Panc1 (cell line): ENCODE data around the gene C15orf39. TPM values are rescaled to one million over a fixed set of nuclear protein-coding genes. Genes with fewer than 3 reads are reported as not detected.

Experiments used
- ATAC-seq: fragments of 200-7000 bp; cut with Tn5 transposase; 2 replicates; pipeline ENCODE4 v1.9.1; 2020; ENCODE audit warnings: mild to moderate bottlenecking, moderate library complexity
- BruUV-seq: library from RNA; stranded (reverse); fragments of 400-500 nt; replicated peaks from 2 replicates; lab custom pipeline; 2021; lab: Mats Ljungman, UMichigan
- CTCF ChIA-PET: fragments of 300-600 bp; sonication (Branson Sonifier 250); formaldehyde crosslinking; loops from one replicate; lab custom pipeline; 2022; ENCODE audit warnings: antibody characterized with exemption; lab: Charles Lee
- POLR2A ChIA-PET: fragments of 300-600 bp; sonication (Branson Sonifier 250); formaldehyde crosslinking; loops from one replicate; lab custom pipeline; 2022; ENCODE audit warnings: antibody characterized with exemption; lab: Charles Lee
- DNase-seq: peaks from one replicate; pipeline ENCODE4 v3.0.0-alpha.2; 2010; ENCODE audit warnings: low read depth, low spot score
- H3K27ac ChIP-seq: 2 replicates; pipeline ENCODE4 v1.5.1; 2011; ENCODE audit warnings: mild to moderate bottlenecking, low read length, inconsistent platforms
- H3K27me3 ChIP-seq: fragments of 200-500 bp; sonication (Bioruptor generic); 2 replicates; pipeline ENCODE4 v1.6.0; 2014; ENCODE audit warnings: low read length, inconsistent platforms; ENCODE audit not compliant: control insufficient read depth, insufficient read depth
- H3K36me3 ChIP-seq: fragments of 200-500 bp; sonication (Bioruptor generic); 2 replicates; pipeline ENCODE4 v1.5.1; 2014; ENCODE audit warnings: inconsistent platforms, mild to moderate bottlenecking, low read length, moderate library complexity; ENCODE audit not compliant: control insufficient read depth, insufficient read depth
- H3K4me1 ChIP-seq: 2 replicates; pipeline ENCODE4 v1.5.1; 2011; ENCODE audit warnings: inconsistent platforms, mild to moderate bottlenecking, low read length, moderate library complexity; ENCODE audit not compliant: control insufficient read depth, insufficient read depth
- H3K4me3 ChIP-seq, 2 experiments: 2 replicates each; pipeline ENCODE4 v1.5.1; 2011 to 2012; ENCODE audit warnings: low read depth in 2 of 2, low read length in 2 of 2, mild to moderate bottlenecking in 2 of 2, inconsistent platforms in 1 of 2, moderate library complexity in 1 of 2
- H3K9me3 ChIP-seq: fragments of 200-500 bp; sonication (Bioruptor generic); 2 replicates; pipeline ENCODE4 v1.5.1; 2014; ENCODE audit warnings: low read depth, mild to moderate bottlenecking, inconsistent platforms, low read length, moderate library complexity; ENCODE audit not compliant: control insufficient read depth, insufficient read depth
- CTCF ChIP-seq: fragments of 450-650 bp; IDR thresholded peaks from 2 replicates; pipeline ENCODE4 v1.5.1; 2017; ENCODE audit warnings: mild to moderate bottlenecking
- POLR2AphosphoS5 ChIP-seq: IDR thresholded peaks from 2 replicates; pipeline ENCODE4 v1.6.1; 2012; ENCODE audit warnings: mild to moderate bottlenecking, low read depth, low read length, moderate library complexity
- REST ChIP-seq, 2 experiments: IDR thresholded peaks; 2 replicates each; pipeline ENCODE4 v1.6.1; 2011 to 2012; ENCODE audit warnings: low read depth in 2 of 2, control low read depth in 1 of 2, low read length in 1 of 2, mild to moderate bottlenecking in 1 of 2, moderate library complexity in 1 of 2; ENCODE audit not compliant: insufficient read depth in 1 of 2
- SIN3A ChIP-seq: IDR thresholded peaks from 2 replicates; pipeline ENCODE4 v1.6.1; 2012; ENCODE audit warnings: low read depth, mild to moderate bottlenecking, low read length, moderate library complexity, borderline replicate concordance; ENCODE audit not compliant: insufficient read depth
- TCF7L2 ChIP-seq: IDR thresholded peaks from 2 replicates; pipeline ENCODE4 v1.6.1; 2011; ENCODE audit warnings: mild to moderate bottlenecking, low read depth, low read length, inconsistent platforms
- in situ Hi-C: cut with HindIII; loops from 2 replicates; pipeline ENCODE4 v1.10.0; 2016; ENCODE audit warnings: low sequenced_read_pairs, low pct_unique_long_range_greater_than_20kb
- intact Hi-C: fragments of 100-400 bp; cut with micrococcal nuclease; formaldehyde crosslinking; loops from one replicate; pipeline ENCODE4 v1.10.0; 2022; ENCODE audit not compliant: unreplicated experiment
- total RNA-seq: library from RNA; stranded (reverse); gene quantifications from one replicate; pipeline ENCODE4 v1.2.1, GENCODE V29; 2021; ENCODE audit not compliant: unreplicated experiment

C15orf39 gene
- total RNA-seq, 1 experiment from 2014 or later, result 17.6 TPM

DNA sequence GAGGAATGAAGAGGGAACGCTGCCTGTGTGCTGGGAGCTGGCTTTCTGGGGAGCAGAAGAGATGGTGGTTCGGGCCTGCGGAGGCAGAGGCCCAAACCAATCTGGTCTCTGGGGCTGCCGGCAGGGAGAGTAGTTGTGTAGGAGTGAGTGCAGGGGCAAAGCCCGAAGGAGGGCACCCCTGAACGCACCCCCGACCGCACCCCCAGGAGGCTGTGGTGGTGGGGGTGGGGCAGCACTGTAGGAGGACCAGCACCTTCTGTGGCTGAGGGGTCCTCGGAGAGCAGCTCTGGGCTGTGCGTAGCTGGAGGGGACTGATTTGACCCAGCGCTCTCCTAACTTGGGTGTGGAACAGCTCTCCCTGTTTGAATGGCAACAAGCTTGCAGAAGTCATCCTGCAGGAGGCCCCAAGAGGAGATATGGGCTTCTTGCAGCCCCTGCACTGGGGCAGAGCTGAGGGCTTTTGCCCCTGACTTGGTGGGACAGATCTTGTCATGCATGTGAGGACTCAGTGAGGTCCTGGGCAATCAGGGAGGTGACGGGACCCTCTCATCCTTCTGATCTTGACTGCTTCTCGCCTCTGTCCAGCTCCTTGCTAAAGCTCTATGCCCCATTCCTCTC is 26.1 kb downstream of the C15orf39 start:
- Histone ChIP-seq H3K9me3 (no peaks in the 10 kb centered on the region), H3K4me3 (no peak overlapping the region), H3K27me3 (no peaks in the 10 kb centered on the region), H3K36me3 (no peaks in the 10 kb centered on the region), H3K27ac (no peak overlapping the region), H3K4me1 (no peaks in the 10 kb centered on the region)
- in situ Hi-C loops, result no loop called here
- intact Hi-C loops, result no loop called here
- ChIA-PET CTCF (interaction anchor here (0.6 kb wide), 1 partner anchor 392 kb away, joined by 3 read pairs; no protein-coding TSS in a partner anchor), POLR2A (no interaction called here)
- no TSS peak for BruUV-seq
- DNase-seq, result no peak
- ATAC-seq, result no peak
- TF ChIP-seq TCF7L2 (no peak), REST (IDR thresholded peaks at IDR 0.05; ENCODE audit: insufficient read depth in 1 of 2, low read depth in 2 of 2, low read length in 1 of 2) (no peak), SIN3A (no peak), POLR2AphosphoS5 (no peak), CTCF (no peak)

- CTCF ChIA-PET, result no interaction called here
- no peaks in the 10 kb centered on the region for H3K27me3 ChIP-seq
Measured at GRCh38 chr15:75228787-75229186, 27.1 kb downstream of the C15orf39 start.

More at GRCh38 chr15:75228787-75229186, 27.1 kb downstream of the C15orf39 start:
- no peak for ATAC-seq
- Histone ChIP-seq H3K4me3 (no peak overlapping the region), H3K36me3 (no peaks in the 10 kb centered on the region), H3K9me3 (no peaks in the 10 kb centered on the region), H3K27ac (no peak overlapping the region), H3K4me1 (no peaks in the 10 kb centered on the region)
- in situ Hi-C loops, result no loop called here
- no peak for TF ChIP-seq TCF7L2
- no peak for TF ChIP-seq SIN3A
- TF ChIP-seq REST (IDR thresholded peaks at IDR 0.05; ENCODE audit: insufficient read depth in 1 of 2, low read depth in 2 of 2, low read length in 1 of 2), result no peak
- TF ChIP-seq CTCF, result no peak
- TF ChIP-seq POLR2AphosphoS5, result no peak
- no peak for DNase-seq
- POLR2A ChIA-PET, result interaction anchor here (0.5 kb wide), 1 partner anchor 11 kb away, joined by 7 read pairs; no protein-coding TSS in a partner anchor
- intact Hi-C loops, result no loop called here
- BruUV-seq, result no TSS peak
